Colonic mucosa (tissue), 4 donors: Measurements from ENCODE around the gene STAB2. TPM values are rescaled to one million over a fixed set of nuclear protein-coding genes. Genes with fewer than 3 reads are reported as not detected.

Experiments
- DNase-seq: peaks from one replicate; pipeline ENCODE4 v3.0.0-alpha.2; 2020
- H3K27ac ChIP-seq: fragments of 200-600 bp; one replicate; pipeline ENCODE4 v1.8.0; 2021
- H3K27me3 ChIP-seq: fragments of 200-600 bp; one replicate; pipeline ENCODE4 v1.8.0; 2021
- H3K36me3 ChIP-seq: fragments of 200-600 bp; one replicate; pipeline ENCODE4 v1.8.0; 2021
- H3K4me1 ChIP-seq: fragments of 200-600 bp; one replicate; pipeline ENCODE4 v1.8.0; 2021; ENCODE audit warnings: mild to moderate bottlenecking
- H3K4me3 ChIP-seq: fragments of 200-600 bp; one replicate; pipeline ENCODE4 v1.8.0; 2021
- H3K9ac ChIP-seq, 2 donors: one replicate each; pipeline ENCODE4 v1.7.0; 2013; ENCODE audit warnings: control low read depth in 2 of 2, low read depth in 2 of 2, low read length in 2 of 2
- H3K9me3 ChIP-seq: fragments of 200-600 bp; one replicate; pipeline ENCODE4 v1.8.0; 2021
- intact Hi-C: fragments of 100-400 bp; cut with DNase I; formaldehyde crosslinking; loops from one replicate; pipeline ENCODE4 v1.14.1; 2022
- total RNA-seq, 2 donors: library from RNA; stranded (reverse); fragmentation: NEBNext Ultra II Directional in 1 of 2; extraction: Animal tissue kit (Norgen Biotek cat#: 25700) in 1 of 2; gene quantifications; one replicate each; pipeline ENCODE4 v1.2.1, GENCODE V29; 2021
- TF ChIP-seq, protein P1 (sequence below): fragments of 200-600 bp; IDR thresholded peaks from one replicate; pipeline ENCODE4 v1.8.0; 2022; ENCODE audit warnings: antibody characterized with exemption, mild to moderate bottlenecking
- donor health status: healthy.
- donor health status: DM: no; HTN: no; CAD: no.
- donor health status: DM: no; HTN: no; CAD: no.

The STAB2 gene
- total RNA-seq, 2 donors from 2014 or later, result 0.56 to 1.0 TPM

DNA sequence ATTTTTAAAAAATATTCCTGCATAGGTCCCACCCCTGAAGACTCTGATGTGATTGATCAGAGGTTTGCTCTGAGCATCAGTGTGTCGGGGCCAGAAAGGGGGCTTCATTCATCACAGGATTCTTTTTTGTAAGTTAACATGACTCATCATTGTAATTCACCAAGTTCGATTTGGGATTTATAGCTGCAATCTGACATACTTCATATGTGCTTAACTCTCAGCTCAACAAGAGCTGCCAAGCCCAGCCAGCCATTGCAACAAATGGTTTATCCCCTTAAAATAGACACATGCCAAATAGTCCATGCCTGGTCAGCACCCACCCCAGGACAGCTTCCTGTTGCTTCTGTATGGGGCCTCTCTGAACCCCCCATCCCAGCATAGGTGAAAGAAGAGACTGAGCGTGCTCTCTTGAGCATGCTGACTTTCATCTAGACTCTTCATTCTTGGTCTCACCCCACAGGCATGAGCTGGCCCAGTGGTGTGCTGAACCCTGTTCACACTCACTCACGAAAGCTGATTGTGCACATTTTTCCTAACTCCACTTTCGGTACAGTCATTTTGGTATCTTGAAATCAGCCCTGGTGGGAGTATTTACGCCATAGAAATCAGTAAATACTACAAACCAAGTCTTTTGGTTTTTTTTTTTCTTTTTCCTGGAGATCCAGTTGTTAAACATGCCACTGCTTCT lies 101.4 kb downstream of the STAB2 start:
- Histone ChIP-seq H3K9me3 (no peaks in the 10 kb centered on the region), H3K36me3 (no peaks in the 10 kb centered on the region), H3K9ac (no peak overlapping the region), H3K4me3 (no peak overlapping the region), H3K27ac (no peak overlapping the region), H3K27me3 (no peaks in the 10 kb centered on the region), H3K4me1 (no peaks in the 10 kb centered on the region)
- no peak for DNase-seq
- TF ChIP-seq, protein P1, sequence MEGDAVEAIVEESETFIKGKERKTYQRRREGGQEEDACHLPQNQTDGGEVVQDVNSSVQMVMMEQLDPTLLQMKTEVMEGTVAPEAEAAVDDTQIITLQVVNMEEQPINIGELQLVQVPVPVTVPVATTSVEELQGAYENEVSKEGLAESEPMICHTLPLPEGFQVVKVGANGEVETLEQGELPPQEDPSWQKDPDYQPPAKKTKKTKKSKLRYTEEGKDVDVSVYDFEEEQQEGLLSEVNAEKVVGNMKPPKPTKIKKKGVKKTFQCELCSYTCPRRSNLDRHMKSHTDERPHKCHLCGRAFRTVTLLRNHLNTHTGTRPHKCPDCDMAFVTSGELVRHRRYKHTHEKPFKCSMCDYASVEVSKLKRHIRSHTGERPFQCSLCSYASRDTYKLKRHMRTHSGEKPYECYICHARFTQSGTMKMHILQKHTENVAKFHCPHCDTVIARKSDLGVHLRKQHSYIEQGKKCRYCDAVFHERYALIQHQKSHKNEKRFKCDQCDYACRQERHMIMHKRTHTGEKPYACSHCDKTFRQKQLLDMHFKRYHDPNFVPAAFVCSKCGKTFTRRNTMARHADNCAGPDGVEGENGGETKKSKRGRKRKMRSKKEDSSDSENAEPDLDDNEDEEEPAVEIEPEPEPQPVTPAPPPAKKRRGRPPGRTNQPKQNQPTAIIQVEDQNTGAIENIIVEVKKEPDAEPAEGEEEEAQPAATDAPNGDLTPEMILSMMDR, result no peak
- intact Hi-C loops, result no loop called here

DNA sequence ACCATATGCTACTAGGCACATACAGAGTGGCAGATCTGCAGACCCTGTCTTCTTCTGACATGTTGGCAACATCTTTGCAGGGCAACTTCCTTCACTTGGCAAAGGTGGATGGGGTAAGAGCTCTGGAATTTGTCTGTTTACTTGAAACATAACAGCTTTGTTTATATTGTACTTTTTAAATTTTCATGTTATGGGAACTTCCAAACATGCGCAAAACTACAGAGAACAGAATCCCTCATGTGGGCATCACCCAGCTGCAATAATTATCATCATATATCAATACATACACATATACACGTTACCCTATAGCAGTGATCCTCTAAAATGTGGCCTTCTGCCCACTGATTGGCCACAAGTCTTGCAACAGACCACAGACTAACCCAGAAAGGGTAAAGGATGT lies 103.4 kb downstream of the STAB2 start:
- Histone ChIP-seq H3K27ac (no peak overlapping the region), H3K4me1 (no peaks in the 10 kb centered on the region), H3K27me3 (no peaks in the 10 kb centered on the region), H3K9ac (no peak overlapping the region), H3K9me3 (no peaks in the 10 kb centered on the region), H3K36me3 (no peaks in the 10 kb centered on the region), H3K4me3 (no peak overlapping the region)
- intact Hi-C loops, result no loop called here
- TF ChIP-seq, protein P1, result no peak
- no peak for DNase-seq

DNA sequence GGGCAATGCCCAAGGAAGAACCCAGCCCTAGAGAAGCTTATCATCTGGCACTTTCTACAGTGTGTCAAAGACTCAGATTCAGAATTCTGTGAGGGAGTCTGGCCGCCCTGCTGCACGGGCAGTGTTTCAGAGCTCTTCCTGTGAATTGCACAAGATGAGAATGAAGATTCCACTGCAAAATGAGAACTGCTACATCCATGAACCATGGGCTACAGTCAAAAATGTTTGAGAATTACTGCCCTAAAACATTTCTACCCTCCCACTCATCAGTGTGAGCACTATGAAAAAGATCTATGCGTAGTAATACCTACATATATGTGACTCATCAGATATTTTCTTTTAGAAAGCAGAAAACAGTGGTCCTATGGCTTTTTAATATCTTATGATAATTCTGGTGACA lies 104.0 kb downstream of the STAB2 start:
- no peaks in the 10 kb centered on the region for H3K4me1 ChIP-seq
- no peak overlapping the region for H3K4me3 ChIP-seq
- intact Hi-C loops, result no loop called here

DNA sequence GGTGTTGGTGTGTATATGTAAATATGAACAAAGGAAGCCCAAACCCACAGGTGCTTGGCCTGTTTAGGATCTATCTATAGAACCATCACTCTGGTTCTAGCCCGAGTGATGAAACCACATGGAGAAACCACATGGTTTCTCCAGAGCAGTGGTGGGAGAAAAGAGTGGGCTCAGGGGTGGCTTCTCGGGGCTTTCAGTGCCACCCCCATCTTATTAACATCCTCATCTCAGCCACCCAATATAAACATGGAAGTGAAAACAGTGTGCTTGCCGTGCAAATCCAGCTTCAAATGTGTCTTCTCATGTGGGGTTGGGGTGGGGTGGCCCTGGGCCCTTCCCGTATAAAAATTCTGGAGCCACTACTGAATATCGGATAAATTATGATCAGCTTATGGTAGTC lies 109.0 kb downstream of the STAB2 start:
- DNase-seq, result no peak
- Histone ChIP-seq H3K4me3 (no peak overlapping the region), H3K4me1 (no peaks in the 10 kb centered on the region), H3K9ac (no peak overlapping the region), H3K36me3 (no peaks in the 10 kb centered on the region), H3K27ac (no peak overlapping the region), H3K9me3 (no peaks in the 10 kb centered on the region), H3K27me3 (no peaks in the 10 kb centered on the region)
- TF ChIP-seq, protein P1, result no peak
- intact Hi-C loops, result no loop called here

More for the DNA sequence above, 104.0 kb downstream of the STAB2 start:
- Histone ChIP-seq H3K27ac (no peak overlapping the region), H3K27me3 (no peaks in the 10 kb centered on the region), H3K9me3 (no peaks in the 10 kb centered on the region), H3K9ac (no peak overlapping the region), H3K36me3 (no peaks in the 10 kb centered on the region)
- TF ChIP-seq, protein P1, result no peak
- no peak for DNase-seq

DNA sequence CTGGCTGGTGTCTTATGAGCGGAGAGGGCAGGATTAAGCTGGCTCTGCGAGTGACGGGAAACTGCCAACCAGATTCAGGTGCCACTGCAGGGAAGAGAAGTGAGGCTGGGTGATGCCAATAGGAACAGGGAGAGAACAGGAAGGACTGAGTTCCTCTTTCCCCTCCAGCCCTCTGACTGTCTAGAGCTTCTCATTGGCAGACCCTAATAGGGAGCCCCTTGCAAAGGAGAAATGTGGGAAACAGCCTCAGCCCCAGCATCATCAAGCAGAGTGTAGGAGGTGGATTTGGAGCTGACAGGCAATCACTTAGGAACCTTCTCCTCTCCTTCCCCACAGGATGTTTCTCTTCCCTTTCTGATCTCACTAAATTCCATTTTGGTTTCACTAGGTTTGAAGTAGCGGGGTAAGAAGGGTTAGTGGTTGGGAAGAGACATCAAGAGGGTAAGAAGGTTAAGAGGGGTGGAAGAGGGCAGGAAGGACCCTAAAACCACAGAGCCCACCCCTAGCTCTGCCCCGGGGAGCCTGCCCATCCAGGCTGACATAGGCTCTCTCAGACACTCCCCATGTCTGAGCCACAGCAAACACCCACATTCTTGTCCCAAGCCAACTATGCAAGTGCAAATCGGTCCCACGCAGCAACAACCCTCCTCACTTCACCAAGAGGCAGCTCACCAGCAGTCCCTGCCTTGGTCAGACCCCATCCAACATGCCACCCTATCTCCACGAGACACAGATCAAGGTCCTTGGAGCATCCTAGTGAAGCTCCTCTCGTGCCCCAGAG lies 111.1 kb downstream of the STAB2 start:
- TF ChIP-seq, protein P1, result no peak
- intact Hi-C loops, result no loop called here

More for the DNA sequence above, 111.1 kb downstream of the STAB2 start:
- no peaks in the 10 kb centered on the region for H3K36me3 ChIP-seq
- H3K27ac ChIP-seq, result no peak overlapping the region
- no peaks in the 10 kb centered on the region for H3K4me1 ChIP-seq
- no peak overlapping the region for H3K4me3 ChIP-seq
- no peak overlapping the region for H3K9ac ChIP-seq
- no peak for DNase-seq
- H3K27me3 ChIP-seq, result no peaks in the 10 kb centered on the region
- no peaks in the 10 kb centered on the region for H3K9me3 ChIP-seq
